Measurements from ENCODE around the gene REPIN1. TPM values are rescaled to one million over a fixed set of nuclear protein-coding genes. Genes with fewer than 3 reads are reported as not detected.
"Not testable (repeated sequence)": the region's sequence is repeated elsewhere in the genome, so short reads cannot be mapped to it uniquely, and the experiment has no call there.

REPIN1 gene
- total RNA-seq, 1 donor from 2014 or later, result 146 TPM

DNA sequence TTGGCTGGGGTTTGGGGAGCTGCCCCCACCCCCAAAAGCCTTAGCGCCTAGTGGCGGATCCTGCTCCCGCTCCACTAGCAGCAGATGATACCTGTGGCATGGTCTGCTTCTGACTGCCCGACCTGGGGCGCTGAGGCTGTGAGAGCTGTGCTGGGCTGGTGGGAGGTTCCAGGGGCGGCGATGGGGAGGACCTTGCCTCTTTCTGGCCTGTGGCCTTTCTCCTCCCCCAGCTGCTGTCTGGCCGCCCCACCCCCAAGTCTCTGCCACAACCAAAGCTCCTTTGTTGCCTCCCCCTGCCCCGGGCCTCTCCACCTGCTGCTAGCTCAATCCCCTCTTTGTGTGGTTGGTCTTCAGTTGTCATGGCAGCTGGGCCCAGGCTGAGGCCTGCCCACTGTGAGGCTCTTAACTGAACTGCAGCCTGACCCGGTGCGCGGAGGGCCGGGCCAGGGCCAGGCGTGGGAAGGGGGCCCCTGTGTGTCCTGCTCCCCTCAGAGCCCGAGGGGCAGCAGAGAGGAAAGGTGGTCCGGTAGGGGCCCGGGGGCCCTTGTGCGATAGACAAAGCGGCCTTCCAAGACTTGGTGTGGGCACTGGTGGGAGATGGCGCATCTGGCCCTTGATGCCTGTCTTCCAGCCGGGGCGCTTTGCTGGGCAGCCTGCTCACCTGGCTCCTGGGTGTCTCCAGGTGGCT, 15.2 kb downstream of the REPIN1 start:
- Mint-ChIP-seq H3K27ac (ENCODE audit: unreplicated experiment) (peak overlapping the region; percentile 91), H3K9me3 (ENCODE audit: unreplicated experiment) (peaks cover 17% of the 10 kb centered on the region), H3K4me3 (ENCODE audit: unreplicated experiment) (peak overlapping the region; percentile 75), H3K27me3 (ENCODE audit: unreplicated experiment) (peaks cover 9% of the 10 kb centered on the region), H3K4me1 (ENCODE audit: low read depth, unreplicated experiment) (peaks cover 61% of the 10 kb centered on the region), H3K36me3 (ENCODE audit: unreplicated experiment) (no peaks in the 10 kb centered on the region)
- TF ChIP-seq, protein P1, sequence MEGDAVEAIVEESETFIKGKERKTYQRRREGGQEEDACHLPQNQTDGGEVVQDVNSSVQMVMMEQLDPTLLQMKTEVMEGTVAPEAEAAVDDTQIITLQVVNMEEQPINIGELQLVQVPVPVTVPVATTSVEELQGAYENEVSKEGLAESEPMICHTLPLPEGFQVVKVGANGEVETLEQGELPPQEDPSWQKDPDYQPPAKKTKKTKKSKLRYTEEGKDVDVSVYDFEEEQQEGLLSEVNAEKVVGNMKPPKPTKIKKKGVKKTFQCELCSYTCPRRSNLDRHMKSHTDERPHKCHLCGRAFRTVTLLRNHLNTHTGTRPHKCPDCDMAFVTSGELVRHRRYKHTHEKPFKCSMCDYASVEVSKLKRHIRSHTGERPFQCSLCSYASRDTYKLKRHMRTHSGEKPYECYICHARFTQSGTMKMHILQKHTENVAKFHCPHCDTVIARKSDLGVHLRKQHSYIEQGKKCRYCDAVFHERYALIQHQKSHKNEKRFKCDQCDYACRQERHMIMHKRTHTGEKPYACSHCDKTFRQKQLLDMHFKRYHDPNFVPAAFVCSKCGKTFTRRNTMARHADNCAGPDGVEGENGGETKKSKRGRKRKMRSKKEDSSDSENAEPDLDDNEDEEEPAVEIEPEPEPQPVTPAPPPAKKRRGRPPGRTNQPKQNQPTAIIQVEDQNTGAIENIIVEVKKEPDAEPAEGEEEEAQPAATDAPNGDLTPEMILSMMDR (IDR thresholded peaks at IDR 0.05; ENCODE audit: partially characterized antibody, unreplicated experiment), result no peak
- DNase-seq, result peak; percentile 82

GRCh38 chr7:150384406-150385301, 16.0 kb downstream of the REPIN1 start:
- Mint-ChIP-seq H3K27me3 (ENCODE audit: unreplicated experiment) (peaks cover 8% of the 10 kb centered on the region), H3K36me3 (ENCODE audit: unreplicated experiment) (no peaks in the 10 kb centered on the region), H3K4me1 (ENCODE audit: low read depth, unreplicated experiment) (peaks cover 66% of the 10 kb centered on the region), H3K9me3 (ENCODE audit: unreplicated experiment) (peaks cover 16% of the 10 kb centered on the region), H3K4me3 (ENCODE audit: unreplicated experiment) (peak overlapping the region; percentile 65), H3K27ac (ENCODE audit: unreplicated experiment) (peak overlapping the region; percentile 89)
- TF ChIP-seq, protein P1 (IDR thresholded peaks at IDR 0.05; ENCODE audit: partially characterized antibody, unreplicated experiment), result no peak
- DNase-seq, result no peak

DNA sequence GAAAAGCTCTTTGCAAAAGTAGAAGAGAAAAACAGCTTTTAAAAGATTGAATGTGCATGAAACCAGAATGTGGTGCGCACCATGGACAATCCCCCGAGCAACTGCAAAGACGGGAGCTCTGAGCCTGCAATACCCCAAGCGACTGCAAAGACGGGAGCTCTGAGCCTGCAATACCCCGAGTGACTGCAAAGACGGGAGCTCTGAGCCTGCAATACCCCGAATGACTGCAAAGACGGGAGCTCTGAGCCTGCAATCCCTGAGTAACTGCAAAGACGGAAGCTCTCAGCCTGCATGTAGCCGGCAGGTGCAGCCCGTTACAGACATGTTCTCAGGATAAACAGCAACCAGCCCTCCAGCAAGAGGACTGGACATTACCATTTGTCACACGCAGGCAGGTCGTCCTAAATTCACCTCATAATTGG, 16.7 kb downstream of the REPIN1 start:
- Mint-ChIP-seq H3K27ac (ENCODE audit: unreplicated experiment) (peak overlapping the region; percentile 69), H3K9me3 (ENCODE audit: unreplicated experiment) (peaks cover 11% of the 10 kb centered on the region), H3K36me3 (ENCODE audit: unreplicated experiment) (no peaks in the 10 kb centered on the region), H3K4me1 (ENCODE audit: low read depth, unreplicated experiment) (peaks cover 64% of the 10 kb centered on the region), H3K4me3 (ENCODE audit: unreplicated experiment) (peak overlapping the region; percentile 57), H3K27me3 (ENCODE audit: unreplicated experiment) (peaks cover 3% of the 10 kb centered on the region)
- TF ChIP-seq, protein P1 (IDR thresholded peaks at IDR 0.05; ENCODE audit: partially characterized antibody, unreplicated experiment), result no peak
- no peak for DNase-seq

DNA sequence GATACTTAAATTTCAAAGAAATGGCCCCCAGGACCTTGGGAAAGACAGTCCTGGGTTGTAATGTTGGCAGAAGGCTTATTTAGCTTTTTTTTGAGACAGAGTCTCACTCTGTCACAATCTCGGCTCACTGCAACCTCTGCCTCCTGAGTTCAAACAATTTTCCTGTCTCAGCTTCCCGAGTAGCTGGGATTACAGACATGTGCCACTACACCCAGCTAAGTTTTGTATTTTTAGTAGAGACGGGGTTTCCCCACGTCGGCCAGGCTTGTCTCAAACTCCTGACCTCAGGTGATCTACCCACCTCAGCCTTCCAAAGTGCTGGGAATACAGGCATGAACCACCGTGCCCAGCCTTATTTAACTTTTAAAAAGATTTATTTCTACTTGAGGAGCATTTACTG, 17.3 kb downstream of the REPIN1 start:
- H3K27ac Mint-ChIP-seq (ENCODE audit: unreplicated experiment), result peak overlapping the region; percentile 69
- not testable (repeated sequence) for H3K9me3 Mint-ChIP-seq (ENCODE audit: unreplicated experiment); DNase-seq; H3K36me3 Mint-ChIP-seq (ENCODE audit: unreplicated experiment); H3K27me3 Mint-ChIP-seq (ENCODE audit: unreplicated experiment)
- peaks cover 61% of the 10 kb centered on the region for H3K4me1 Mint-ChIP-seq (ENCODE audit: low read depth, unreplicated experiment)
- peak overlapping the region; percentile 30 for H3K4me3 Mint-ChIP-seq (ENCODE audit: unreplicated experiment)

- H3K27ac Mint-ChIP-seq (ENCODE audit: unreplicated experiment), result peak overlapping the region; percentile 86
- peaks cover 5% of the 10 kb centered on the region for H3K27me3 Mint-ChIP-seq (ENCODE audit: unreplicated experiment)
- no peaks in the 10 kb centered on the region for H3K36me3 Mint-ChIP-seq (ENCODE audit: unreplicated experiment)
- H3K4me3 Mint-ChIP-seq (ENCODE audit: unreplicated experiment), result no peak overlapping the region
- peaks cover 46% of the 10 kb centered on the region for H3K4me1 Mint-ChIP-seq (ENCODE audit: low read depth, unreplicated experiment)
- DNase-seq, result no peak
- H3K9me3 Mint-ChIP-seq (ENCODE audit: unreplicated experiment), result peaks cover 4% of the 10 kb centered on the region
- TF ChIP-seq, protein P1 (IDR thresholded peaks at IDR 0.05; ENCODE audit: partially characterized antibody, unreplicated experiment), result no peak
Observed at GRCh38 chr7:150388306-150388705, 19.7 kb downstream of the REPIN1 start.

All from glutamatergic neuron (in vitro differentiated cells).